Keratinocyte (primary cell): ENCODE measurements around the gene HTRA3.

Experiments
- CTCF ChIP-seq, 3 experiments: IDR thresholded peaks in 1 of 3; conservative IDR thresholded peaks in 1 of 3; optimal IDR thresholded peaks in 1 of 3; 2 replicates in 2 of 3; 3 replicates in 1 of 3; pipeline versions ENCODE3 to v1.5.1; 2011; ENCODE audit warnings: low read length in 3 of 3, mild to moderate bottlenecking in 3 of 3, moderate library complexity in 2 of 3, control low read depth in 1 of 3, inconsistent platforms in 1 of 3; ENCODE audit not compliant: insufficient read depth in 2 of 3; ENCODE audit errors: extremely low read depth in 1 of 3
- EZH2 ChIP-seq: IDR thresholded peaks from one replicate; pipeline ENCODE4 v1.6.1; 2012; ENCODE audit warnings: inconsistent platforms, mild to moderate bottlenecking, low read length, moderate library complexity

- TF ChIP-seq CTCF (optimal IDR thresholded peaks at IDR 0.05 in 1 of 3, IDR thresholded peaks at IDR 0.05 in 1 of 3, conservative IDR thresholded peaks at IDR 0.05 in 1 of 3; ENCODE audit: extremely low read depth in 1 of 3, insufficient read depth in 2 of 3, low read length in 3 of 3) (no peak), EZH2 (no peak)
These were observed 25.4 kb upstream of the HTRA3 start for GRCh38 chr4:8244001-8244757.
